Measurements from ENCODE around the gene JAM3.

DNA sequence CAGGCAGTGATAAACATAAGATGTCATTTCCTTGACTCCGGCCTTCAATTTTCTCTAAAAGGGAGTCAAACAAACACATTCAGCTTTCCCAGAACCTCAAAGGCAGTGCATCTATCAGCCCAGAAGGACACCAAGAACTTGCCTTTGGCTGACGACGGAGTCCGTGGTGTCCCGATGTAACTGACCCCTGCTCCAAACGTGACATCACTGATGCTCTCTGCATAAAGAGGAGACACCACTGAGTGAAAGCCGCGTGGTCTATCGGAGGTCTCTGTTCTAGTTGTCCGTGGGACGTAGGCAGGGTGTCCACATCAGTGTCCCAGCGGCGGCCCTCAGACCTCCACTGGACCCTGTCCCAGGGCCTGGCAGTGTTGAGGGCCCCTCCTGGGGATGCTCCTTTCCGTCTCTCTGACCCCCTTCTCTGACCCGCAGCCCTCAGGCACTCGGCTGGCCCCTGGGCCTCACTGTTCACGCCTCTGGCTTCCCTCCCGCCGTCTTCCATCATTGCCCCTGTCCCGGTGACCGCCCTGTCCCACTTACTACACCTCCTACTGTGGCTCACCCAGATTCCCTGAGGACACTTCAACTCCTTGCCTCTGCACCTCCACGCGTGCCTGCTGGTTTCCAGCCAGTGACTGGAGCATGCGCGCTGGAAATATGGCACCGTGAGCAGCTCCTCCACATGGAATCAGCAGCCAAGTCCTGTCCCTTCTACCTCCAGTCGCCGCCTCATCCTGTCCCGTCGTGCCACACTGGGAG is 84.5 kb downstream of the JAM3 start:
- TF ChIP-seq SUZ12 (IDR thresholded peaks at IDR 0.05; ENCODE audit: extremely low read depth, insufficient read depth, insufficient read length) (no peak), ZNF274 (IDR thresholded peaks at IDR 0.05; ENCODE audit: low read depth, low read length) (no peak)
